HEK293 (cell line): ENCODE data around the gene KIAA1328.

Source experiments
- CTCF ChIA-PET: fragments of 350-600 bp; formaldehyde crosslinking; extraction: SDS; loops from one replicate; lab custom pipeline; 2021; ENCODE audit warnings: antibody characterized with exemption; lab: Yijun Ruan, JAX
- POLR2A ChIA-PET: fragments of 300-600 bp; formaldehyde crosslinking; extraction: SDS; loops from one replicate; lab custom pipeline; 2020; ENCODE audit warnings: antibody characterized with exemption, inconsistent platforms; lab: Yijun Ruan, JAX
- H3K27ac ChIP-seq: fragments of 200-500 bp; sonication (Bioruptor generic); 2 replicates; pipeline ENCODE4 v1.5.1; 2014; ENCODE audit warnings: low read depth, low read length, control low read depth, inconsistent platforms; ENCODE audit errors: extremely low read depth
- H3K36me3 ChIP-seq, 2 experiments: fragments of 200-500 bp in 1 of 2; sonication (Bioruptor generic) in 1 of 2; 1 replicate in 1 of 2; 2 replicates in 1 of 2; pipeline ENCODE4 v1.5.1; 2014 to 2017; ENCODE audit warnings: inconsistent platforms in 2 of 2, low read length in 2 of 2; ENCODE audit not compliant: control insufficient read depth in 2 of 2, insufficient read depth in 1 of 2
- H3K4me1 ChIP-seq: fragments of 200-500 bp; sonication (Bioruptor generic); 2 replicates; pipeline ENCODE4 v1.5.1; 2014; ENCODE audit warnings: mild to moderate bottlenecking, low read length, inconsistent platforms; ENCODE audit not compliant: control insufficient read depth, insufficient read depth
- H3K4me3 ChIP-seq: 2 replicates; pipeline ENCODE4 v1.5.1; 2011; ENCODE audit warnings: low read depth, mild to moderate bottlenecking, control low read depth, low read length, moderate library complexity
- H3K9me3 ChIP-seq: fragments of 200-500 bp; sonication (Bioruptor generic); 2 replicates; pipeline ENCODE4 v1.5.1; 2014; ENCODE audit warnings: low read depth, low read length, inconsistent platforms; ENCODE audit not compliant: control insufficient read depth, insufficient read depth
- KLF17 ChIP-seq: fragments of 450-650 bp; formaldehyde crosslinking; IDR thresholded peaks from 2 replicates; pipeline ENCODE4 v1.5.1; 2016; ENCODE audit warnings: missing biosample characterization, missing genetic modification characterization
- OVOL3 ChIP-seq: fragments of 450-650 bp; formaldehyde crosslinking; IDR thresholded peaks from 2 replicates; pipeline ENCODE4 v1.5.1; 2016; ENCODE audit warnings: missing biosample characterization, missing genetic modification characterization
- REPIN1 ChIP-seq: fragments of 450-650 bp; formaldehyde crosslinking; IDR thresholded peaks from 2 replicates; pipeline ENCODE4 v1.5.1; 2017; ENCODE audit warnings: missing biosample characterization, missing genetic modification characterization, low read depth
- ZBTB17 ChIP-seq: fragments of 450-650 bp; formaldehyde crosslinking; IDR thresholded peaks from 2 replicates; pipeline ENCODE4 v1.5.1; 2016; ENCODE audit warnings: missing biosample characterization, missing genetic modification characterization
- ZIC2 ChIP-seq: fragments of 450-650 bp; formaldehyde crosslinking; IDR thresholded peaks from 2 replicates; pipeline ENCODE4 v1.5.1; 2016; ENCODE audit warnings: missing biosample characterization, missing genetic modification characterization
- ZNF280D ChIP-seq: fragments of 450-650 bp; formaldehyde crosslinking; IDR thresholded peaks from 2 replicates; pipeline ENCODE4 v1.5.1; 2016; ENCODE audit warnings: missing biosample characterization, missing genetic modification characterization
- ZNF341 ChIP-seq: fragments of 450-650 bp; formaldehyde crosslinking; IDR thresholded peaks from 2 replicates; pipeline ENCODE4; 2016; ENCODE audit warnings: low read depth, missing biosample characterization, missing genetic modification characterization
- ZNF394 ChIP-seq: fragments of 450-650 bp; formaldehyde crosslinking; IDR thresholded peaks from 2 replicates; pipeline ENCODE4 v1.5.1; 2016; ENCODE audit warnings: missing biosample characterization, missing genetic modification characterization, mild to moderate bottlenecking, moderate library complexity, borderline replicate concordance
- ZNF404 ChIP-seq: fragments of 450-650 bp; formaldehyde crosslinking; IDR thresholded peaks from 2 replicates; pipeline ENCODE4 v1.5.1; 2017; ENCODE audit warnings: missing biosample characterization, missing genetic modification characterization
- ZNF529 ChIP-seq: fragments of 450-650 bp; formaldehyde crosslinking; IDR thresholded peaks from 2 replicates; pipeline ENCODE4 v1.5.1; 2017; ENCODE audit warnings: missing genetic modification characterization, missing biosample characterization; ENCODE audit not compliant: insufficient replicate concordance
- ZNF548 ChIP-seq: fragments of 450-650 bp; formaldehyde crosslinking; IDR thresholded peaks from 2 replicates; pipeline ENCODE4 v1.5.1; 2016; ENCODE audit warnings: missing biosample characterization, missing genetic modification characterization
- ZNF645 ChIP-seq: fragments of 450-650 bp; formaldehyde crosslinking; IDR thresholded peaks from 2 replicates; pipeline ENCODE4; 2016; ENCODE audit warnings: missing biosample characterization, missing genetic modification characterization
- TF ChIP-seq, protein P1 (sequence below): fragments of 450-650 bp; formaldehyde crosslinking; IDR thresholded peaks from 2 replicates; pipeline ENCODE4 v1.5.1; 2017; ENCODE audit warnings: missing biosample characterization, missing genetic modification characterization
- TF ChIP-seq, protein P2 (sequence below): fragments of 450-650 bp; formaldehyde crosslinking; IDR thresholded peaks from 2 replicates; pipeline ENCODE4 v1.5.1; 2016; ENCODE audit warnings: missing biosample characterization, missing genetic modification characterization
- TF ChIP-seq, protein P3 (sequence below): fragments of 450-650 bp; formaldehyde crosslinking; IDR thresholded peaks from 2 replicates; pipeline ENCODE4 v1.5.1; 2016; ENCODE audit warnings: missing biosample characterization, missing genetic modification characterization
- TF ChIP-seq, protein P4 (sequence below): fragments of 450-650 bp; formaldehyde crosslinking; IDR thresholded peaks from 2 replicates; pipeline ENCODE4 v1.5.1; 2016; ENCODE audit warnings: missing biosample characterization, missing genetic modification characterization

Gene KIAA1328

GRCh38 chr18:37243741-37244140 lies 414.8 kb downstream of the KIAA1328 start (continued):
- TF ChIP-seq, protein P1, sequence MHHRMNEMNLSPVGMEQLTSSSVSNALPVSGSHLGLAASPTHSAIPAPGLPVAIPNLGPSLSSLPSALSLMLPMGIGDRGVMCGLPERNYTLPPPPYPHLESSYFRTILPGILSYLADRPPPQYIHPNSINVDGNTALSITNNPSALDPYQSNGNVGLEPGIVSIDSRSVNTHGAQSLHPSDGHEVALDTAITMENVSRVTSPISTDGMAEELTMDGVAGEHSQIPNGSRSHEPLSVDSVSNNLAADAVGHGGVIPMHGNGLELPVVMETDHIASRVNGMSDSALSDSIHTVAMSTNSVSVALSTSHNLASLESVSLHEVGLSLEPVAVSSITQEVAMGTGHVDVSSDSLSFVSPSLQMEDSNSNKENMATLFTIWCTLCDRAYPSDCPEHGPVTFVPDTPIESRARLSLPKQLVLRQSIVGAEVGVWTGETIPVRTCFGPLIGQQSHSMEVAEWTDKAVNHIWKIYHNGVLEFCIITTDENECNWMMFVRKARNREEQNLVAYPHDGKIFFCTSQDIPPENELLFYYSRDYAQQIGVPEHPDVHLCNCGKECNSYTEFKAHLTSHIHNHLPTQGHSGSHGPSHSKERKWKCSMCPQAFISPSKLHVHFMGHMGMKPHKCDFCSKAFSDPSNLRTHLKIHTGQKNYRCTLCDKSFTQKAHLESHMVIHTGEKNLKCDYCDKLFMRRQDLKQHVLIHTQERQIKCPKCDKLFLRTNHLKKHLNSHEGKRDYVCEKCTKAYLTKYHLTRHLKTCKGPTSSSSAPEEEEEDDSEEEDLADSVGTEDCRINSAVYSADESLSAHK (tag by site-specific recombination), result no peak
- TF ChIP-seq, protein P2, sequence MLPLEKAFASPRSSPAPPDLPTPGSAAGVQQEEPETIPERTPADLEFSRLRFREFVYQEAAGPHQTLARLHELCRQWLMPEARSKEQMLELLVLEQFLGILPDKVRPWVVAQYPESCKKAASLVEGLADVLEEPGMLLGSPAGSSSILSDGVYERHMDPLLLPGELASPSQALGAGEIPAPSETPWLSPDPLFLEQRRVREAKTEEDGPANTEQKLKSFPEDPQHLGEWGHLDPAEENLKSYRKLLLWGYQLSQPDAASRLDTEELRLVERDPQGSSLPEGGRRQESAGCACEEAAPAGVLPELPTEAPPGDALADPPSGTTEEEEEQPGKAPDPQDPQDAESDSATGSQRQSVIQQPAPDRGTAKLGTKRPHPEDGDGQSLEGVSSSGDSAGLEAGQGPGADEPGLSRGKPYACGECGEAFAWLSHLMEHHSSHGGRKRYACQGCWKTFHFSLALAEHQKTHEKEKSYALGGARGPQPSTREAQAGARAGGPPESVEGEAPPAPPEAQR (tag by site-specific recombination), result no peak
- TF ChIP-seq ZNF645 (tag by site-specific recombination) (no peak), OVOL3 (tag by site-specific recombination) (no peak), ZNF394 (tag by site-specific recombination) (no peak)
- TF ChIP-seq, protein P3, sequence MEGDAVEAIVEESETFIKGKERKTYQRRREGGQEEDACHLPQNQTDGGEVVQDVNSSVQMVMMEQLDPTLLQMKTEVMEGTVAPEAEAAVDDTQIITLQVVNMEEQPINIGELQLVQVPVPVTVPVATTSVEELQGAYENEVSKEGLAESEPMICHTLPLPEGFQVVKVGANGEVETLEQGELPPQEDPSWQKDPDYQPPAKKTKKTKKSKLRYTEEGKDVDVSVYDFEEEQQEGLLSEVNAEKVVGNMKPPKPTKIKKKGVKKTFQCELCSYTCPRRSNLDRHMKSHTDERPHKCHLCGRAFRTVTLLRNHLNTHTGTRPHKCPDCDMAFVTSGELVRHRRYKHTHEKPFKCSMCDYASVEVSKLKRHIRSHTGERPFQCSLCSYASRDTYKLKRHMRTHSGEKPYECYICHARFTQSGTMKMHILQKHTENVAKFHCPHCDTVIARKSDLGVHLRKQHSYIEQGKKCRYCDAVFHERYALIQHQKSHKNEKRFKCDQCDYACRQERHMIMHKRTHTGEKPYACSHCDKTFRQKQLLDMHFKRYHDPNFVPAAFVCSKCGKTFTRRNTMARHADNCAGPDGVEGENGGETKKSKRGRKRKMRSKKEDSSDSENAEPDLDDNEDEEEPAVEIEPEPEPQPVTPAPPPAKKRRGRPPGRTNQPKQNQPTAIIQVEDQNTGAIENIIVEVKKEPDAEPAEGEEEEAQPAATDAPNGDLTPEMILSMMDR, result no peak

DNA sequence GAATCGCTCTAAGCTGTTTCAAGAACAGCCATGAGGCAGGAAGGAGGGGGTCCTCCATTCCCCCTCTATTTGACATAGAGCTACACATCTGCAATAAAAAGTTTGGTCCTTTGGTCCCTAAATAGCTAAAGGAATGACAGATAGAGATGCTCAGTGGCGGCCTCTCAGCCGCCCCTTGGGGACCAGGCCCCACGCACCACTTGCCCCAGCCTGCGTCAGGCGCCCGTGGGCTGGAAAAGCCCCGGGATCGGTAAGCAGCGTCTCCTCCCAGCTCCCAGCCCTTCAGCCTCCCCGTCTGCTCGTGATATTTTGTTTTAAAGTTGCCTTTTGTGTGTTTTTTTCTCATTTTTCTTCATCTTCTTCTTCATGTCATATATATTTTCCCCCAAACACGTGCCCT lies 415.7 kb downstream of the KIAA1328 start:
- H3K4me3 ChIP-seq, result no peak overlapping the region
- H3K4me1 ChIP-seq, result no peaks in the 10 kb centered on the region
- CTCF ChIA-PET, result no interaction called here
- H3K9me3 ChIP-seq, result no peaks in the 10 kb centered on the region
- no peak overlapping the region for H3K27ac ChIP-seq
- no peaks in the 10 kb centered on the region for H3K36me3 ChIP-seq
- TF ChIP-seq ZNF529 (no peak), REPIN1 (tag by site-specific recombination) (no peak), ZNF404 (no peak), ZBTB17 (tag by site-specific recombination) (no peak), ZNF341 (tag by site-specific recombination) (no peak), ZNF548 (tag by site-specific recombination) (no peak), ZNF280D (no peak), ZIC2 (tag by site-specific recombination) (no peak), KLF17 (tag by site-specific recombination) (no peak)
- TF ChIP-seq, protein P4, sequence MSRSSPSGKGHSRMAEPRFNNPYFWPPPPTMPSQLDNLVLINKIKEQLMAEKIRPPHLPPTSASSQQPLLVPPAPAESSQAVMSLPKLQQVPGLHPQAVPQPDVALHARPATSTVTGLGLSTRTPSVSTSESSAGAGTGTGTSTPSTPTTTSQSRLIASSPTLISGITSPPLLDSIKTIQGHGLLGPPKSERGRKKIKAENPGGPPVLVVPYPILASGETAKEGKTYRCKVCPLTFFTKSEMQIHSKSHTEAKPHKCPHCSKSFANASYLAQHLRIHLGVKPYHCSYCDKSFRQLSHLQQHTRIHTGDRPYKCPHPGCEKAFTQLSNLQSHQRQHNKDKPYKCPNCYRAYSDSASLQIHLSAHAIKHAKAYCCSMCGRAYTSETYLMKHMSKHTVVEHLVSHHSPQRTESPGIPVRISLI (tag by site-specific recombination), result no peak
- TF ChIP-seq, all 188 proteins: peak for 0
- POLR2A ChIA-PET, result no interaction called here
